GM21825 (cell line): Measurements from ENCODE around the gene CPSF4L.

ENCODE experiments used
- ATAC-seq: cut with Tn5 transposase; IDR thresholded peaks from one replicate; pipeline ENCODE4 v1.9.1; 2021; ENCODE audit warnings: mild to moderate bottlenecking, moderate library complexity; ENCODE audit not compliant: unreplicated experiment

The CPSF4L gene

GRCh38 chr17:73237714-73238113 is 24.0 kb downstream of the CPSF4L start:
- ATAC-seq = no peak

- ATAC-seq = no peak
These were observed 26.9 kb downstream of the CPSF4L start for GRCh38 chr17:73234736-73235135.

DNA sequence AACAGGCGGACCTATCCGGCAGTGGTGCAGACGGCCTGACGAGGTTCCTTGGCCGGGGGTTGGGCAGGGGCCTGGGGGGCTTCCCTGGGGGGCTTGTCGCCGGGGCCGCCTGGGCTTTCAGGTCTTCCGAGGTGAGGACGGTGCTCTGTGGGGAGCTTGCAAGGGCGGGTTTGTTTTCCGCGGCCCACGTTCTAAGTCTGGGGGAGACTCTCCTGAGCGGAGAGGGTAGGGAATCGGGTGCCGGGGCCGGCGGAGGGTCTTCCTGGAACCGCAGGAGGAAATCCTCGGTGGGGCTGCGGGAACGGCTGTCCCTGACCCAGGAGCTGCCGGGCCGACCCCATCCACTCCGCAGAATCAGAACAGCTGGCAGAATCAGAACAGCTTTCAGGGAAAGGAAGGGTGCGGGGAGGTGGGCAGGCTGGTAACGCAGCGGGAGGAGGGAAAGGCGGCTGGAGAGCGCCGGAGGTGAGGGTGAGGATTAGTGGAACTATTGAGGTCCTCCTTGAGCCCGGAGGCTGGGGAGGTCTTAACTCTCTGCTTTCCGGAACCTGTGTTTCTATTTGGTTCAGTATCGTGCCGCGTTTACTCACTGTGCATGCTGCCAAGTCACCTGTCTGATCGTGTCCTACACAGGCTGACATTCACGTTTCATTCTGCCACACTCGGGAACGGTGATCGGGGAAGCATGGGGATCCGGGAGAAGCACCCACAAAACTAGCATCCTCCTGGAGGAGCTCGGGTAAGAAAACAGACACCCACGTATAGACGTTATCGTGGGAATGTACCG is 28.9 kb downstream of the CPSF4L start:
- peak; percentile 20 for ATAC-seq

DNA sequence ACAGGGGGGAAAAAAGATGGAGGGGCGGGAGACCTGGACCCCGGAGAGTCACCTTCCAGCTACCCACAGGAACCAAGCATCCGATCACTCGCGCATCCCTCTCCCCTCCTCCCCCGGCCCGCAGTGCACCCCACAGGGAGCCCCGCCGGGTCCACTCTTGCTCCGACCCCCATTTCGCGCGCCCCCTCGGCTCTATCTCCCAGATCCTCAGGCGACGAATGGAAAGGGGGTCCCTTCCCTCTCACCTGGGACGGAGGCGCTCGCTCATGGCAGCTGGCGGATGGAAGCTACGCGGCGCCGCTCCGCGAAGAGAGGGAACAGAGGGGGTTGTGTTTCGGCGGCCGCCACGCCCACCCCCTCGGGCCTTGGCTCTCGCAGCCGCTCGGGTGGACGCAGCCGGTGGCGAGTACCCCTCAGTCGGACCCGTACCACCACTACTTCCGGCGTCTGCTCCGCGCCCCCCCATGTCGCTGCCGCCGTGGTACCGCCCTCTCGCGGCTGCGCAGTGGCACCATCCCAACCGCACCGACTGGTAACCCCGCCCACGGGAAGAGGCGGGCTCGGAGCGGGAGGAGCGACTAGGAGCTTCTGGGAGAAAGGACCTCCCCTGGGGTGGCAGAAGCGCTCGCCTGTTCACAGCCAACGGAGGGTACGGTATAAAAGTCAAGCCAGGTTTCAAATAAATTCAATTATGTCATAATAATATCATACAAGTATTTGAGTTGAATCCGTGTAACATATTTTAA is 29.7 kb downstream of the CPSF4L start:
- ATAC-seq = peak; percentile 76

DNA sequence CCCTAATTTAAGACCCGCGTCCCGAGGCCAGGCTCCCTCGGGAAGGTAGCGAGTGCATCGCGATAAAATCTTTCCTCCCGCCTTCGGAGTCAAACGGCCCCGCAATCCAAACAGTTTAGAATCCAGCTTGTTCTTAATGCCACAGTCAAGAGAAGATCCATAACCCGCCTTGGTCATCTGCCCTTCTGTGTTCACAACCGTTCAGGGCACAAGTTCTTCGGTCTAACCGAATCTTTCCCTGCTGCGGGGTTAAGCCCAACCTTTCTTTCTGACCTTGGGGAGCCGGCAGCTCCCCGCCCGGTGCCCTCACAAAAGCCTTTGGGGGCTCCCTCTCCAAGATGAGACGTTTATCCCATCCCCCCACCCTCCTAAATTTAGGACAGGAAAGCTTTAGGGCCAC is 30.3 kb downstream of the CPSF4L start:
- ATAC-seq = no peak

- ATAC-seq = no peak
These were observed 31.6 kb downstream of the CPSF4L start for GRCh38 chr17:73230088-73230487.

DNA sequence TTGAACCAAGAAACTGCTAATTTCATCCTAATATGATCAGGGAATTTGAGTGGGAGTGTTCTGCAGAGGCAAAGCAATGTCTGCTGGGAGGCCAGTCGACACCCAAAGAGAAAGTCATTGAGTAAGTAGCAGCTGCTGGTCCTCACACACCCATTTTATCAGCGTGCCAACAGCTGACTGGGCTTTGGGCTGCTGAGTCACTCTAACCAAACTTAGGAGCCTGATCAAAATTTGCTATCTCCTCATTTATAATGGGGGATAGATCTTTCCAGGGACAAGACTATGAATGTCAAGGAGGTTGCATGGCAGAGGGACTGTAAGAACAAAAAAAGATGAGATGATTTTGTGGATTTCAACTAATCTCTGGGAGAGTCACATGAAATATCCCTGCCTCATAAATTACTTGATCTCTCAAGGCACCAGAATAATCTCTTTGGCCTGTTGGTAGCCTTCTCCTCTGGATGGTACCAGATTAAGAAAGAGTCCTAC is 32.9 kb downstream of the CPSF4L start:
- peak; percentile 27 for ATAC-seq

DNA sequence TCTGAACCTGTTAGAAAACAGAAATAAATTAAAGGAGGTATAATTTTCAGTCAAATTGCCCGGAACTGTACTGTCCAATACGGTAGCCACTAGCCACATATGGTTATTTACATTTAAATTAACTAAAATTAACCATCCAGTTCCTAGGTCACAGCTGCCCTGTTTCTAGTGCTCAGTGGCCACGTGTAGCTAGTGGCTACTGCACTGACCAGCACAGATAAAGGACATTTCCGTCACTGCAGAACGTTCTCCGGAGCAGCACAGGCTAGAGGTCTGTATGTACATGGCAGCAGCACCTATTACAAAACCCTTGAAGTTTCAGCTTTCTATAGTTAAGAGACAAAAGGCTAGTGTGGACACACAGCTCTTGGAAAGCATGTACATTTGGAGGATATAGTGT is 33.7 kb downstream of the CPSF4L start:
- no peak for ATAC-seq

DNA sequence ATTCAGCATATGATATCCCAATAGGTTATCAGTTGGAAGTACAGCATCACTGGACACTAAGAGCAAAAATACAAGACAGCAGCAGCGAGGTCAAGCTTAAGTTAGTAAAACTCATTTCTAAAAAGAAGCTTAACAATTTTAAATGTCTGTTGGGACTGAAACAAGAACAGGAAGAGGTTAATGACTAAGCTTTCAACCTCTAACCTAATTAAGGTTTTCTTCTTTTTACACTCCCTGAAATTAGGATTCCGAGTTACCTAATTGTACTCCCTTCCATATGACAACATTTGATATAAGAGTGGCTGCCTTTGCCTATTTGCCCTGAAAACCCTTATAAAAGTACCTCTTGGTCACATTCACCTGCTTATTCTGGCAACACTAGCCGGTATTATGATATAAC is 34.3 kb downstream of the CPSF4L start:
- no peak for ATAC-seq

- no peak for ATAC-seq
These were observed 35.0 kb downstream of the CPSF4L start for GRCh38 chr17:73226556-73227172.

DNA sequence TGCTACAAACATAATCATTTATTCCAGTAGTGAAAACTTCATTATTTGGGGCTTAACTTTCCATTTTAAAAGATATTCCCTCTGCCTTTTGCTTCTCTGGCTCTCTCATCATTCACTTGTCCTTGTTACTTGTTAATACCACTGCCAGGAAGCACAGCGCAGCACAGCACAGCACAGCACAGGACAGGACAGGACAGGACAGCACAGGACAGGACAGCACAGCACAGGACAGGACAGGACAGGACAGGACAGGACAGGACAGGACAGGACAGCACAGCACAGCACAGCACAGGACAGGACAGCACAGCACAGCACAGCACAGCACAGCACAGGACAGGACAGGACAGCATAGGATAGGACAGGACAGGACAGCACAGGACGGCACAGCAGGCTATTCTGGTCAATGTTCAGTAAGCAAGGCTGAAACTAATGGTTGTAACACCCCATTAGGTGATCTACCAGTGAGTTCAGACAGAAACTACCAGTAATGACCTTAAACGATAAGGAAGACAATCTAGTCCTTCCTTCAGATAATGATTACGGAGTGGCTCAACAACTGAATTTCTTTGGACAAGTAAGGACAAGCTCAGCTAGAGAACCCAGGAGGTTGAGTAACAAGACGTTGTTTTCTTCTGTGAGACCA is 36.9 kb downstream of the CPSF4L start:
- no peak for ATAC-seq

- no peak for ATAC-seq
These were observed 37.4 kb downstream of the CPSF4L start for GRCh38 chr17:73224237-73224636.

DNA sequence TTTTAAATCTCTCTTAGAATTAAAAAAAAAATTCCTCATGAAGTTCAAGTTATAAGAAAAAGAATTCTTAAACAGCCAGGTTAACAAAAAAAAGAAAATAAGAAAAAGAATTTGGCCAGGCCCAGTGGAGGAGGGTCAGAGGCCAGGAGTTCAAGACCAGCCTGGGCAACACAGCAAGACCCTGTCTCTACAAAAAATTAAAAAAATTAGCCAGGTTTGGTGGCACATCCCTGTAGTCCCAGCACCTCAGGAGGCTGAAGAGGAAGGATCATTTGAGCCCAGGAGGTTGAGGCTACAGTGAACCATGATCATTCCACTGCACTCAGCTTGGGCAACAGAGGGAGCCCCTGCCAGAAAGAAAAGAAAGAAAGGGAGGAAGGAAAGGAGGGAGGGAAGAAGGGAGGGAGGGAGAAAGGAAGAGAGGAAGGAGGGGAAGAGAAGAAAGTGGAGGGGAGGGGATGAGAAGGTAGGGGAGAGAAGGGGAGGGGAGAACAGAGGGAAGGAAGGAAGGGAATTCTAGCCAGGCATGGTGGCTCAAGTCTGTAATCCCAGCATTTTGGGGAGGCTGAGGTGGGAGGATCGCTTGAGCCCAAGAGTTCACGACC is 38.0 kb downstream of the CPSF4L start:
- no peak for ATAC-seq

DNA sequence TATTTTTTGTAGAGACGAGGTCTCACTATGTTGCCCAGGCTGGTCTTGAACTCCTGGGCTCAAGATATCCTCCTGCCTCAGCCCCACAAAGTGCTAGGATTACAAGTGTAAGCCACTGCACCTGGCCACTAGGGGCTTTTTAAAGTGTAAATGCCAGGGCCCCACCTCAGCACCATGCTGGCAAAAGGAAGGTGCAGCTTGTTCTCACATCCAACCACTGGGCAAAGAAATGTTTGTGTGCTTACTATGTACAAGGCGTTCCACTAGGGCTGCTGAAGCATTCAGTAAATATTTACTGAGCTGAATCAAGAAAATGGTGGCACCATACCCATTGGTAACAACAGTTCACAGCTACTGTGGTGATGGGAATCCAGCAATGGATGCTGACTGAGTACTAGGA is 46.2 kb downstream of the CPSF4L start:
- no peak for ATAC-seq

- no peak for ATAC-seq
These were observed 46.8 kb downstream of the CPSF4L start for GRCh38 chr17:73214851-73215250.

- no peak for ATAC-seq
These were observed 47.7 kb downstream of the CPSF4L start for GRCh38 chr17:73214008-73214407.

DNA sequence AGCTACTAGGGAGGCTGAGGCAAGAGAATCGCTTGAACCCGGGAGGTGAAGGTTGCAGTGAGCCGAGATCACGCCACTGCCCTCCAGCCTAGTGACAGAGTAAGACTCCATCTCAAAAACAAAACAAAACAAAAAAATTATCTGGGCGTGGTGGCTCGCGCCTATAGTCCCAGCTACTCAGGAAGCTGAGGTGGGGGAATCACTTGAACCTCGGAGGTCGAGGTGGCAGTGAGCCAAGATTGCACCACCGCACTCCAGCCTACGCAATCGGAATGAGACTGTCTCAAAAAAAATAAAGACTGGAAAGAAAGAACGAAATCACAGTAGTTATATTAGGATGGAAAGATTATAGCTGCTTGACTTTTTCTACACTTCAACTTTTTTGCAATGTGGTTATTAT is 49.9 kb downstream of the CPSF4L start:
- ATAC-seq = no peak

DNA sequence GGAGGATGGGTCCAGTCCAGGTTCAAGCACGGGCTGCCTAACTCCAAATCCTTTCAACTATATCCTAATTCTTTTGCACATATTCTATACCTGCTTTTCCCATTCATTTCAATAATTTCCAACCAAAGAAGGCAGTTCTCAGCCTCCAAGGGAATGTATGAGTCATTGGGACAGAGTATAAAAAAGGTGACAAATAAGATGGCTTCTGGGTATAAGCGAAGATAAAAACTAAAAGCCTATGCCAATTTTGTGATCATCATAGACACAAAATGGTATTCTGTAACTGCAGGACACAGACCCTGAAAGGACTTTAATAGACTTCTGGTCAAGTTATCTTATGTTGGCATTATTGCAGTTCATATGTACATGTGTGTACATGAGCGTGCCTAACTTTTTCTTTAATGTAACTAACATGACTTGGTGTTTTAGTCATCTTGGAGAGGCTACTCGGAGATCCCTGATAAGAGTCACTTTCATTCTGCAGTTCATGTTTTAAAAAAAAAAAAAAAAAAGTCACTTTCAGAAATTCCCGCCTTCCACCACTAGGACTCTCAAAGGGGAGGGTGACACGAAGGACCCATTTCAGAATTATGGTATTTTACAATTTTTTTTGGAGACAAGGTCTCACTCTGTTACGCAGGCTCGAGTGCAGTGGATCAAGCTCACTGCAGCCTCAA is 51.5 kb downstream of the CPSF4L start:
- ATAC-seq = no peak

GRCh38 chr17:73209436-73209835 is 52.2 kb downstream of the CPSF4L start:
- ATAC-seq = no peak

DNA sequence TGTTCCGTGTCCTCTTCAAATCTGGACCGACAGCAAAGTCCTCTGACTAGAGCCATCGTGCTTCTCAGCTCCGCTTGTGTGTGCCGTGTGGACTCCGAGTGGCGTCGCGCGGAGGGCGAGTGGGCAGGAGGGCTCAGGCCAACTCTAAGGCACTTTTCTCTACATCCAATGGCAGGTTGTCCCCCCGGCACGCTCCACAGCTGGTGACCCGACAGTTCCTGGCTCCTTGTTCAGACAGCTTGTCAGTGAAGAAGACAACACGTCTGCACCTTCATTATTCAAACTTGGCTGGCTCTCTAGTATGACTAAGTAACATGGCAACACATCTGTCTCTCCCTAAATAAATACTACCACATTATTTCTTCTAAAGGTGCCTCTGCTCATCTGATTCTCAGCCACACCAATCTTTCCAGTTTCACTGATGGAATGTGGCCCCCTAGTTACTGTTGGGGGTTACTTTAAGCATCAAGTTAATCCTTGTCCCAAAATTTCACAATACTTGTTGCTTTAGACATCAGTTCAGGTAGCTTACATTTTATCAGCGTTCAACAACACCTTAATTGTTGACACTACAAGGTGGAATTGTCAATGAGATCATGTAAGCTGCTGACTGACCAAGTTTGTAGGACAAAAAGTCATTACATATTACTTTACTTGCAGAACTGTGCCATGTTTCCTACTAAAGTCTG is 53.4 kb downstream of the CPSF4L start:
- ATAC-seq = no peak
